GM08714 (cell line): Measurements from ENCODE around the gene NKX2-4.
"Not testable (repeated sequence)": the region's sequence is repeated elsewhere in the genome, so short reads cannot be mapped to it uniquely, and the experiment has no call there.

ENCODE experiments used
- H3K4me3 ChIP-seq: fragments of 200-500 bp; sonication (Bioruptor generic); 2 replicates; pipeline ENCODE4 v1.5.1; 2014; ENCODE audit warnings: mild to moderate bottlenecking, low read length, inconsistent platforms
- ZNF274 ChIP-seq: IDR thresholded peaks from 2 replicates; pipeline ENCODE4 v1.6.1; 2012; ENCODE audit warnings: mild to moderate bottlenecking, low read depth, low read length

NKX2-4 gene

DNA sequence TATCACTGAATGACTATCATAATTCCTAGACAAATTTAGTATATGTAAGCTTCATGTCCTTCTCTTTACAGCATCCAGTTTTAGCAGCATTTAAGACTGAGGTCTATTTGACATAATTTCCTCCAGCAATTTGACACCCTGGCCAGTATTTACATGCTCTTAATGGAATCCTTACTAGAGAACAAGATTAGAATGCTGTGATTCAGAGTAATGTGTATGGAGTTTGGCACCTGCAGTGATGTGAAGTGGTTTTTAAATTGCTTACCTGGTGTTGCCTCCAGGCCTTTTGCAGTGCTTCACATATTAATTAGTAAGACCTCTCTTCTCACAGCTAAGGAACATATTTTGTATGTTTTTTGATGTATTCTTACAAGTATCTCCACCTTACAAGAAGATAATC is 9.8 kb downstream of the NKX2-4 start:
- no peak overlapping the region for H3K4me3 ChIP-seq
- no peak for TF ChIP-seq ZNF274

DNA sequence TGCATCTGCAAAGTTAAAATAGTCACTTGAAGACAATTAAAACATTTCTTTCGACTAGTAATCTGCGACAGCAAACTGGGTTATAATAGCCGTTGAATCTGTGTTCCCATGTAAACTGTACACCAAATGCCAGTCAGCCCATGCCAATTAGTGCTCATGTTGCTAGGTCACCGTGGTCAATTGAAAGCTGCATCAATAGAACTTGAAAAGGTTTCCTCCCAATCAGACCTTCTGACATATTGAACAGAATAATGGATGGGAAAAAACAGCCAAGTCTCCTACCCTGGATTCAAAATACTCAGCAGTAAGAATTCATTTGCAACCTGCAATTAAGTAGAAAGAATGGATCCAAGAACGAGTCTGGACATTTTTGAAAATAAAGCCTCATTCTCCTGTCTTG is 11.2 kb downstream of the NKX2-4 start:
- no peak overlapping the region for H3K4me3 ChIP-seq
- no peak for TF ChIP-seq ZNF274

- no peak overlapping the region for H3K4me3 ChIP-seq
- TF ChIP-seq ZNF274 = no peak
These were observed 12.9 kb downstream of the NKX2-4 start for GRCh38 chr20:21384308-21384892.

DNA sequence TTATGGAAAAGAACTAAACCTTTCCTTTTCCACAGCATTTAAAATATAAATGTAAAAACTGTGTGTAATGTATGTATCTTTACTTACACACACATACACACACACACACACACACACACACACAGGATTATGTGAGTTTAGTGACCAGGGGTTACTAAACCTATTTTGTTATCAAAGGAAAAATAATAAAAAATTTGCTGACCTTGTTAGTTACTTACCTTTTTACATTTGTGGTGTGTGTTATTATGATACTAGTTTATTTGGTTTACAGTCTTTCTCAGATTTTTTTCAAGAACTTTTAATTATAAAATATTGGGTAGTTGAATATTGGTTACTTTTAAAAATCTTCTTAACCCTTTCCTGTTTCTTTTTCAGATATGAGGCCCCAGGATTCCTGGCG is 15.7 kb downstream of the NKX2-4 start:
- H3K4me3 ChIP-seq = no peak overlapping the region

GRCh38 chr20:21380711-21381110 is 16.6 kb downstream of the NKX2-4 start:
- no peak for TF ChIP-seq ZNF274
- no peak overlapping the region for H3K4me3 ChIP-seq

More for the DNA sequence above, 15.7 kb downstream of the NKX2-4 start:
- TF ChIP-seq ZNF274 = no peak

DNA sequence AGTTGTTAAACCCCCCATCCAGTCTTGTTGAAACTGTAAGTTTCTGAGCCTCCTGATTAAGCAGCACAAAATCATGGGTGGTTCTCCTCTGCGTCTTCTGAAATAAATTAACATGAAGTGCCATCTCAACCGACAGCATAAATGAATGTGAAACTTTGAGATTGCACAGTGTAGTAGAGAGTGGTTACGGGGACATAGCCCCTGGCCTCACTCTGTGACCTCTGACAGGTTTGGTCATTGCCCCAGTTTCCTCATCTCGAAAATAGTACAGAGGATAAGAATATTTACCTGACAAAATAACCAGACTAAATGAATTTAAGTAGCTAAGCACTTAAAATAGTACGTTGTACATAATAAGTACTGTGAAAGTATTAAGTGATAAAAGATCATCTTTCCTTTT is 19.1 kb downstream of the NKX2-4 start:
- no peak overlapping the region for H3K4me3 ChIP-seq
- TF ChIP-seq ZNF274 = no peak

DNA sequence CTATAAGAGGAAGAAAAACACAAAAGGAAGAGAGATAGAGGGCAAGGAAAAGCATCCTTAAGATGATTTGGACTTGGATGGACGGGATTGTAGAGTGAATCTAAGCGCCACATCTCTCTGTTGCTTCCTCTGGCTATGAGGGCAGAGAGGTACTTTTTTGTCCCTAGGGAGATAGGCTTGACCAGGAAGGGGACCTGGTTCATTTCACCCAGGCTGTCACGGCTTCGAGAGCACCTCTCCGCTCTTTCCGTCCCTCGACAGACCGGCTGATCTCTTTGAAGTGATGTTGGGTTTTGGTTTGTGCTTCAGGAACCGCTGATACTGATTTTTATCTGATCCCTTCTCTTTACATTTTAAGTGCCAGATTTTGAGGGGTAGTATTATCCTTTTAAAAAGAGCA is 19.6 kb downstream of the NKX2-4 start:
- H3K4me3 ChIP-seq = no peak overlapping the region
- no peak for TF ChIP-seq ZNF274

- TF ChIP-seq ZNF274 = no peak
- H3K4me3 ChIP-seq = no peak overlapping the region
These were observed 20.7 kb downstream of the NKX2-4 start for GRCh38 chr20:21376626-21377025.

DNA sequence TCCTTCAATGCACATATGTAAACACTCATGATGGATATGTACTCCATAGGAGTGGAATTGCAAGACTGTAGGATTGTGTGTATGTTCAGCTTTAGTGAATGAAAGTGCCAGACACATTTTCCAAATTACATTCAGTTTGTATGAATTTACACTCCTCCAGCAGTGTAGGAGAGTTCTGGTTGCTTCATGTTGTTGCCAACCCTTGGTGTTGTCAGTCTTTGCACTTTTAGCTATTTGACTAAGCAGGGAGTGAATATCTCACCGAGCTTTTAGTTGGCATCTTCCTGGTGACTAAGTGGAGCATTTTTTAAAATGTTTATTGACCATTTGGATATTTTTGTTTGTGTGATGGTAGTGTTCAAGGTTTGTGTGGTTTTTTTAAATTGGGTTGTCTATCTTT is 23.9 kb downstream of the NKX2-4 start:
- TF ChIP-seq ZNF274 = no peak
- no peak overlapping the region for H3K4me3 ChIP-seq

DNA sequence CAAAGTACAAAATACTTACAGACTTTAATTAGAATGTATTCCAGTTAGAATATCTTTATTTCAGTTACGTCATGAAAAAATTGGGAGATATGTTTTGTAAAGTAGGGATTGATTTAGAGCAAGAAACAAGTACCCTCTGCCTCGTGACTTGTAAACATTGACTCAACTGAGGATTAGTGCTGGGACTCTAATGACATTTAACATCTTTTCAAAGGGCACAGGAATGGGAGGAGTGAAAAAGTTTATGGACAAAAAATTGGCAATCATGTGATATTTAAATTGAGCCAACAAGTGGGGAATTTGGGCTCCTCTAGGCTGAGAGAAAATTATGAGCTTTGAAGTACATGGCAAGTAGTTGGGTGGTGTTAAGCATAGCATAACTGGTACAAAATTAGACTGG is 25.3 kb downstream of the NKX2-4 start:
- no peak for TF ChIP-seq ZNF274
- H3K4me3 ChIP-seq = no peak overlapping the region

GRCh38 chr20:21371193-21371592 is 26.1 kb downstream of the NKX2-4 start:
- no peak overlapping the region for H3K4me3 ChIP-seq
- no peak for TF ChIP-seq ZNF274

DNA sequence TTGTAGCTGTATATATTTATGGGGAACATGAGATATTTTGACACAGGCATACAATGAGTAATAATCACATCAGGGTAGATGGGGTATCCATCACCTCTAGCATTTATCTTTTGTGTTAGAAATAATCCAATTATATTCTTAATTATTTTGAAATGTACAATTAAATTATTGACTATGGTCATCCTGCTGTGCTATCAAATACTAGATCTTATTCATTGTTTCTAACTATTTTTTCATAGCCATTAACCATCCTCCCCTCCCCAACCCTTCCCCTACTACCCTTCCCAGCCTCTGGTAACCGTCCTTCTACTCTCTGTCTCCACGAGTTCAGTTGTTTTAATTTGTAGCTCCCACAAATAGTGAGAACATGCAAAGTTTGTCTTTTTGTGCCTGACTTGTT is 28.5 kb downstream of the NKX2-4 start:
- H3K4me3 ChIP-seq = no peak overlapping the region

GRCh38 chr20:21366273-21366672 is 31.1 kb downstream of the NKX2-4 start:
- not testable (repeated sequence) for H3K4me3 ChIP-seq

More for the DNA sequence above, 28.5 kb downstream of the NKX2-4 start:
- no peak for TF ChIP-seq ZNF274

GRCh38 chr20:21365771-21366170 is 31.6 kb downstream of the NKX2-4 start:
- no peak for TF ChIP-seq ZNF274
- H3K4me3 ChIP-seq = no peak overlapping the region

DNA sequence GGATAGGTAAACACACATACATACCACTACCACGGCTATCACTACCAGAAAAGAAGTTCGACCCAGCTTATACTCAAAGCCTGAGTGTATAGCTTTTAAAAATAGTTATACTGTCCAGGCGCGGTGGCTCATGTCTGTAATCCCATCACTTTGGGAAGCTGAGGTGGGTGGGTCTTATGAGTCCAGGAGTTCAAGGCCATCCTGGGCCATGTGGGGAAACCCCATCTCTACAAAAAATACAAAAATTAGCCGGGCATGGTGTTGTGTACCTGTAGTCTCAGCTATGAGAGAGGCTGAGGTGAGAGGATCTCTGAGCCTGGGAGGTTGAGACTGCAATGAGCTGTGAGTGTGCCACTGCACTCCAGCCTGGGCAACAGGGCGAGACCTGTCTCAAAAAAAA is 32.9 kb downstream of the NKX2-4 start:
- TF ChIP-seq ZNF274 = no peak
- H3K4me3 ChIP-seq = no peak overlapping the region

- TF ChIP-seq ZNF274 = no peak
- no peak overlapping the region for H3K4me3 ChIP-seq
These were observed 36.1 kb downstream of the NKX2-4 start for GRCh38 chr20:21361266-21361665.

DNA sequence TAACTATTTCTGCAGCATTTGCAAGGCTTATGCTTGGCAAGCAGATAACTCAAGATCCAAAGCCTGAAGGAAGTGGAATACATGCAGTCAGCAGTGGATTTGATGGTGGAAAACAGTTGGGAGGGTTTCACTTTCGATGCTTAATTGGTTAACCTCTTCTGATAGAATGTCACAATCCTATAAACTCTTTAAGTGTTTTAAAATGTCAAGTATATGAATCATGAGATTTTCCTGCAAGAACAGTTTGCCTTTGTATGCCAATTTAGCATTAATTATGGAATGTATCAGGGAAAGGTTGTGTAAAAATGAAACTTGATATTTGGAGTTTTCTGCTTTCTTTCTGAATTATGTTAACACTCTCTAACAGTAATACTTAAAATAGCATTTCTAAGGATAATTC is 36.6 kb downstream of the NKX2-4 start:
- no peak for TF ChIP-seq ZNF274

DNA sequence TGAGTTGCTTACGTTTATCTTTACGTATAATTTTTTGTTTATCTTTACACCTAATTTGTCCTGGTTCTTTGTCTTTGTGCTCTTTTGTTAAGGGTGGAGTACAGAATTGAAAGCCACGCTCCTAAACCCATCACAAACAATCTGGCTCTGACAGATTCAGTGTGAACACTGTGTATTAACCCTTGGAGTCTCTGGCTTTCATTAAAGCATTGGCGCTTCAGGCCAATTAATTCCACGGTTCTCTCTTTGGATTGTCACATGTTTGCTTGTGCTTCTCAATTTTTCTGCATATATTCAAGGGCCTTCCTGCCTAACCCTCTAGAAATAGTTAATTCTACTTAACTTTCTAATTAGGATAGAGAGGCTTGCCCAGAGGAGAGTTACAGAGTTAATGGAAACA is 38.6 kb downstream of the NKX2-4 start:
- TF ChIP-seq ZNF274 = no peak
- no peak overlapping the region for H3K4me3 ChIP-seq

More for the DNA sequence above, 36.6 kb downstream of the NKX2-4 start:
- H3K4me3 ChIP-seq = no peak overlapping the region
